ENCODE results near the gene EEF1AKMT4.
"Not testable (repeated sequence)": the region's sequence is repeated elsewhere in the genome, so short reads cannot be mapped to it uniquely, and the experiment has no call there.

EEF1AKMT4 gene

DNA sequence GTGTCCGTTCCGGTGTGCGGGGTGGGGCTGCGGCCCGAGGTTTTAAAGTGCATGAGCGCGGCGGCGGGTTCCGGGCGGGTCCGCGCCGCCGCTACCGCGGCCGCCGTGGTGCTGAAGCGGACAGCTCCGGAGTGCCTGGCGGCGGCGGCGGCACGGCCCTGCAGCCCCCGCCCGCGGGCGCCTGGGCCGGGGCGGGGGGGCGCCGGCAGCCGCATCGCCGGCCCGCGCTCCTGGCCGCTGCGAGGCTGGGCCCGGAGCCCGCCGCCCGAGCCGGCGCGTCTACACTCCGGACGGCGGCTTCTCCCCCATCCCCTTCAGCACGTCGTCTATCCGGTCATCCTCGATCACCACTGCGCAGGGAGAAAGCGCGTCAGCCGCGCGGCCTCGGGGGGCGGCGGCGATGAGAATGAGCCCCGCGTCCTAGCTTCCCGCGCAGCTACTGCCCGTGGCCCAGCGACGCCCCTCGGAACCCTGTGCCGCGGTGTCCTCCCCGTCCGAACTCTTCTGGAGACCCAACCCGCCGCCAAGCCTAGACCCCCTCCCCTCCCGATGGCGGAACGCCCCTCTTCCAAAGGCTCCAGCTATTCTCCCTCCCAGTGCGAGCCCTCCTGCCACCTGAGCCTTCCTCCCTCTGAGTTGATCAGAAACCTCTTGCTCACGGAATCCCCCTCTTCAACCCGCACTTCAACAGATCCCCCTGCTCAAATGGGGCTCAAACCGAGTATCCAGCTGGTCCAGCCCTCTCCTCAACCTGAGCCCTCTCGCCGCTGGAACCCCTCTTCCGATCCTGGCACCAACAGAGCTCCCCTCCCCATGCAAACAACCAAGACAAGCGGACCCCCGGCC lies 10.6 kb downstream of the EEF1AKMT4 start:
- in situ Hi-C loops (cut with MboI; ENCODE audit: low sequenced_read_pairs): no loop called here

DNA sequence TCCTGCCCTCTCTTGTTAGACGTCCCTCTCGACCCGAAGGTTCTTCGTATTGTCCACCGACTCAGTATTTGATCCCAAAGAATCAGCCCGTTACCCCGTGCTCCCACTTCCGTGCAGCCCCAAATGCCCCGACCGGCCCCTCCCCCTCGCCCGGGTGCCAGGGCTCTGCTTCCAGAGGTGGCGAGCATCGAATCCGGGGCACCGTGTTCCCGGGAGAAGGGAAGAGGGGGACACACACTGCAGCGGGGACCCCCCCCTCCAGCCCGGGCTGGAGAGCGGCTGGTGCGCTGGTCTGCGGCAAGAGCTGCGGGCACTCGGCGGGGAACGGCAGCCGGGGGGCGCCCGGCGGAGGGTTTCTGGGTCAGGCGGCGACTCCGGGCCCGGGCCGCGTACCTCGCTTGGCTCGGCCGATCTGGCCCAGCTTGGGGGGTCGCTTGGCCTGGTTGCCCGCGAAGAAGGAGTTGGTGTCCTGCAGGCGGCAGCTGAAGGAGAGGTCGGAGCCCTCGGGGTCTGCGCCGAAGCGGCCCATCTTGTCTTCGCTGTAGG lies 11.3 kb downstream of the EEF1AKMT4 start:
- in situ Hi-C loops (cut with MboI; ENCODE audit: low sequenced_read_pairs): no loop called here

DNA sequence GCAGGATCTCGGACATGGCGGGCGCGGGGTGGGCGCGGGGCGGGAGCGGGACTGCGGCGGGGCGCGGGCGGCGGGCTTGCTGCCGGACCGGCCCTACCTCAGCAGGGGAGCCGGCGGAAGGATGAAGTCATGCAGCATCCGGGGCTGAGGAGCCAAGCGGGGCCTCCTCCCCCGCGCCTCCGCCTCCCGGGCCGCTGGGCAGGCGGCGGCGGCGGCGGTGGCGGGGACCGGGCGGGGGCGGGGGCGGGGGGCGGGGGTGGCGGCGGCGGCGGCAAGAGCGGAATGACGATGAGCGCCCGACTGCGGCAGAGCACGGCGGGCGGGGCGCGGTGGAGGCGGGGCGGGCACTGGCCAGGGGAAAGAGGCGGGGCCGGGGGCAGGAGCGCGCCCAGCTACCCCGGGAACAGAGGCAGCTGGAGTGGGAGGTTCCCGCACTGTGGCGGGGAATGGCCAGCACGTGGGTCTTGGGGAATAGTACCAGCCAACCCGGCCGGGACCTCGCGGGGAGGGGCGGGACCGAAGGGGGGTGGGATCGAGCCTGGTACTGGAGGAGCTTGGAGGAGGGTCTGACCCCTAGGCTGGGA lies 11.9 kb downstream of the EEF1AKMT4 start, which contains the start of gene CAMK2N2:
CAMK2N2 (minus strand) TSS at position 284 of the 584 bp plus-strand sequence; CDS start at position 16, 268 bp downstream.
- in situ Hi-C loops (cut with MboI; ENCODE audit: low sequenced_read_pairs): no loop called here

DNA sequence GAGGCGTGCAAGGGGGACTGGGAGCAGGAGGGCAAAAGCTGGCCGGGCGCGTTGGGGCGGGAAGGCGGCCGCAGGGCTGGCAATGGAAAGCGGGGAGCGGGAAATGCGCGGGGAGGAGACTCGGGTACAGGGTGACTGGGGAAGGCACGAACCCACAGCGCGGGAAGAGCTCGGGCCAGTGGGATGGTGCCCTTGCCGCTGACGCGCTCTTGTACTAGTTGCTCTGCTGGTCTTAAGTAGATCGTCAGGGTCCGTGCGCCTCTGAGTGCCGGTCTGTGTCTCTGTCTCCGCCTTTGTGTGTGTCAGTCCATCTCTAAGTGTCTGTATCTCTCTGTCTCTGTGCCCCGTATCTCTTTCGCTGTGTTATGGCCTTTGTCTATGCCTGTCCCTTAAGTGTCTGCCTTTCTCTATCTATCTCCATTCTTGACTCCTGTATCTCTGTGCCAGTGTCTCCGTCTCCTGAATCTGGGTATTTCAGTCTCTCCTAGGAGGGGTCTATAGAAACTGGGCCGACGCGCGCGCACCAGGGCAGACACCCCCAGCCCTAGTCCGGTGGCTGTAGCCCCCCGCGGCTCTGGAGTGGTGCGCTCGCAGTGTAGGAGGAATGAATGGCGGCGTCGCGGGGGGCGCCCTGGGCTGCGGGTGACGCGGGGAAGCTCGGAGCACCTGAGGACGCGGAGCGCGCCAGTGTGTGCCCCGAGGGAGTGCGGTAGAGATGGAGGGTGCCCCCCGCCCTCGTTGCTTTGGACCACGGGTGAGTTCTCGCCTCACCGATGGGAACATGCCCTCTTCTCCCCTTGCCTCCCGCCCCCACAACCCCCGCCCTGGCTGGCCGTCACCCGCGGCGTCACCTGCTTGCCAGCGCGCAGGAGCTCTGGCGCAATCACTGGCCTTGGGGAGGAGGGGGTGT lies 12.6 kb downstream of the EEF1AKMT4 start:
- in situ Hi-C loops (cut with MboI; ENCODE audit: low sequenced_read_pairs): no loop called here

GRCh38 chr3:184262764-184263179 lies 13.3 kb downstream of the EEF1AKMT4 start:
- in situ Hi-C loops (cut with MboI; ENCODE audit: low sequenced_read_pairs): no loop called here

DNA sequence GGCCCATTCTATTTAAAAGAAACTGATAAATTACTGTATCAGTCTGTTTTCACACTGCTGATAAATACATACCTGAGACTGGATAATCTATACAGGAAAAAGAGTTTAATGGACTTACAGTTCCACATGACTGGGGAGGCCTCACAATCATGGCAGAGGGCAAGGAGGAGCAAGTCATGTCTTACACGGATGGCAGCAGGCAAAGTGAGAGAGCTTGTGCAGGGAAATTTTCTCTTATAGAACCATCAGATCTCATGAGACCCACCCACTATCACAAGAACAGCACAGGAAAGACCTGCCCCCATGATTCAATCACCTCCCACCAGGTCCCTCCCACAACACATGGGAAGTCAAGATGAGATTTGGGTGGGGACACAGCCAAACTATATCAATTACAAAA lies 17.8 kb downstream of the EEF1AKMT4 start:
- in situ Hi-C loops (cut with MboI; ENCODE audit: low sequenced_read_pairs): not testable (repeated sequence)

DNA sequence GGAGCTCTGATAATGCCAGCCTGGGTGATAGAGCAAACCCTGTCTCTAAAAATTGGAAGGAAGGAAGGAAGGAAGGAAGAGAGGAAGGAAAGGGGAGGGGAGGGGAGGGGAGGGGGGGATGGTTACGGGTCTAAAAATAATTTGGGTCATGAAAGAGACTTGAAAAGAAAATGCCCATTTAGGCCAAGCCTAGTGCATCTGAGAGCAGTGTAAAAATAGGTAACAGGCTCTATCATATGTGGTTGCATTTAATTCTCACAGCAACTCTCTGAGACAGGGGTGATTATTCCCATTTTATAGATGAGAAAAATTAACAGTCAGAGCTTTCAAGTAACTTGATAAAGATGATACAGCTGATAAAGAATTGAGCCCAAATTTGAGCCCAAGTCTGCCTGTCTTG lies 22.8 kb downstream of the EEF1AKMT4 start:
- in situ Hi-C loops (cut with MboI; ENCODE audit: low sequenced_read_pairs): no loop called here

GRCh38 chr3:184275381-184275701 lies 25.9 kb downstream of the EEF1AKMT4 start:
- in situ Hi-C loops (cut with MboI; ENCODE audit: low sequenced_read_pairs): no loop called here

- in situ Hi-C loops (cut with MboI; ENCODE audit: low sequenced_read_pairs): no loop called here
Observed at GRCh38 chr3:184275961-184276910, 26.8 kb downstream of the EEF1AKMT4 start, which contains the start of gene ECE2. Gene ECE2, plus strand, starts transcription at chr3:184276022. Its CDS starts 132 bp downstream, at chr3:184276154.

DNA sequence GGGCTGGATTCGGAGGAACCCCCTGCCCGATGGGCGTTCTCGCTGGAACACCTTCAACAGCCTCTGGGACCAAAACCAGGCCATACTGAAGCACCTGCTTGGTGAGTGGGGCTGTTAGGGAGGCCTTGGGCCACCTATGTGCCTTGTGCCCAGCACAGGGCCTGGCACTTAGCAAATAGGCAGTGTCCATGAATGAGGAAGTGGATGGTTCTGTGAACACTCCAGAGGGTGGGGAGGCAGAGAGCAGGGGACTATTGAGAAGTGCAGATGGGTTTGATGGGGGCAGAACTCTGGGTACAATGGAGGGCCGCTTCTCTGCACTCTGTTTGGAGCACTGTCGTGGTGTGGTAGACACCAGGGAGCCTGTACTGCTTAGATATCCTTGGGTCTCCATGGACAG lies 27.9 kb downstream of the EEF1AKMT4 start:
- in situ Hi-C loops (cut with MboI; ENCODE audit: low sequenced_read_pairs): no loop called here

GRCh38 chr3:184282941-184283340 lies 33.5 kb downstream of the EEF1AKMT4 start:
- in situ Hi-C loops (cut with MboI; ENCODE audit: low sequenced_read_pairs): no loop called here

- in situ Hi-C loops (cut with MboI; ENCODE audit: low sequenced_read_pairs): no loop called here
Observed at GRCh38 chr3:184283681-184284080, 34.2 kb downstream of the EEF1AKMT4 start.

DNA sequence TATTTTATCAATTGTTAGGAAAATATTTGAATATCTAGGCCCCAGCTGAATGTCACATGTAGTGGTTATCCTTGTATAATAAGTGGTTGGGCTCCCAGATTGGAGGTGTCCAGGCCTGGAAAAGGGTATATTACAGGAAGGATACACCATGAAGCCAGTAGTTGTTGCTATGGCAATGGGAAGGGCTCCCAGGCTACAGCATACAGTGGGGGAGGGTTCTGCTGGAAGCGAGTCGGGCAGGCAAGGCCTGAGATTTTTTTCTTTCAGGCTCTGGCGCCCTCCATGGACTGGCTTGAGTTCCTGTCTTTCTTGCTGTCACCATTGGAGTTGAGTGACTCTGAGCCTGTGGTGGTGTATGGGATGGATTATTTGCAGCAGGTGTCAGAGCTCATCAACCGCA lies 35.2 kb downstream of the EEF1AKMT4 start:
- in situ Hi-C loops (cut with MboI; ENCODE audit: low sequenced_read_pairs): no loop called here

DNA sequence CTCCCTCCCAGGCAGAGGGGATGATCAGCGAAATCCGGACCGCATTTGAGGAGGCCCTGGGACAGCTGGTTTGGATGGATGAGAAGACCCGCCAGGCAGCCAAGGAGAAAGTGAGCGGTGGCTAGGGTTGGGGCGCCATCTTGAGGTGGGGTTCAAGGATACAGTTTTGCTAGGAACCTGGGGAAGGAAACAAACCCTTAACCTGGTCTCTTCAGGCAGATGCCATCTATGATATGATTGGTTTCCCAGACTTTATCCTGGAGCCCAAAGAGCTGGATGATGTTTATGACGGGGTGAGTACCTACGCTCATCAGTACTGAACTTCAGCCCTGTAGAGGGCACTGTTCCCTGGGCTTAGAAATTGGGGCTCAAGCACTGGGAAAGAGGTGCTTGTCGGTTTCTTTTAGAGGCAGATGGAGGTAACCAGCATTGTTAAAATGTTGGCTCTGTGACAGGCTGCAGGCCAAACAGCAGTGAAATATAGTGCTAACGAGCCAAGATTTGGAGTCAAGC lies 40.0 kb downstream of the EEF1AKMT4 start:
- in situ Hi-C loops (cut with MboI; ENCODE audit: low sequenced_read_pairs): no loop called here

GRCh38 chr3:184290331-184290730 lies 40.9 kb downstream of the EEF1AKMT4 start:
- in situ Hi-C loops (cut with MboI; ENCODE audit: low sequenced_read_pairs): no loop called here

- in situ Hi-C loops (cut with MboI; ENCODE audit: low sequenced_read_pairs): no loop called here
Observed at GRCh38 chr3:184291044-184291737, 41.7 kb downstream of the EEF1AKMT4 start.

DNA sequence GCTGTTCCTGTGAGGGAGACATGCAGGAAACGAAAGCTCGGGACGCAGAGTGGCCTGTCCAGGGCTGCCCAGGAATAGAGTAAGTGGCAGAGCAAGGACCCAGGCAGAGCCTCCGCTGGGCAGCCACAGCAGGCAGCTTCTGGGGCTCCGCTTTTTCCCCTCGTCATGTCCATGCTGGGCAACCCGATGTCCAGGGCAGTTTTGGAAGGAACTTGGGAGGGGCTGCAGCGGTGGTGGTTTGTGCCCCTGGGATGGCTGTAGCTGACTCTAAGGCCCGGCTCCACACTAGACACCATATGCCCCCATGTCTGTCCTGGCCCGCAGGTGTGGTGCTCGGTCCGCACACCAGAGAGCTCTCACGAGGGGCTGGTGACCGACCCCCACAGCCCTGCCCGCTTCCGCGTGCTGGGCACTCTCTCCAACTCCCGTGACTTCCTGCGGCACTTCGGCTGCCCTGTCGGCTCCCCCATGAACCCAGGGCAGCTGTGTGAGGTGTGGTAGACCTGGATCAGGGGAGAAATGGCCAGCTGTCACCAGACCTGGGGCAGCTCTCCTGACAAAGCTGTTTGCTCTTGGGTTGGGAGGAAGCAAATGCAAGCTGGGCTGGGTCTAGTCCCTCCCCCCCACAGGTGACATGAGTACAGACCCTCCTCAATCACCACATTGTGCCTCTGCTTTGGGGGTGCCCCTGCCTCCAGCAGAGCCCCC lies 42.4 kb downstream of the EEF1AKMT4 start:
- in situ Hi-C loops (cut with MboI; ENCODE audit: low sequenced_read_pairs): no loop called here

DNA sequence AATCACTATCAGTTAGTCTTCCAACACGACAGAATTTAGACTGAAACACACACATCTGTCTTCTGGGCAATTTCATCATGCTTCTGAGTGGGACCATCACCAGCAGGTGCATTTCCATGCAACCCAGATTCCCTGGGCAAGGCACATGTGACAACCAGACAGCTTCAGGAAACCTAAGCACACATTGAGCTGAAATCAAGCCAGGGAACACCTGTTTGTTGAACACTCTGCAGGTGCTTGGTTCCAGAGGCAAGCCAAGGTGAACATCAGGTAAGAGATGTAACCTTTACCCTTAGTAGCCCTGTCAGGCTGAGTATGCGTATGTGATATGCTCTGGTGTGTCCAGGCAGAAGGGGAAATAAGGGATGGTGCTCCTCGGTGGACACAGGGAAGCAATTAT lies 46.3 kb downstream of the EEF1AKMT4 start:
- in situ Hi-C loops (cut with MboI; ENCODE audit: low sequenced_read_pairs): no loop called here

Data from hTERT RPE-1 (cell line).